NCI-H1694 treated with DMSO at 0.1 percent for 48 hours (cell line): ENCODE data around the gene KLF16.
A peak's percentile ranks its signal among the peaks of the same experiment; 100 is the strongest.

Experiments used
- DNase-seq: peaks from one replicate; lab custom pipeline; 2025; lab: John Stamatoyannopoulos, UW

Gene KLF16

DNA sequence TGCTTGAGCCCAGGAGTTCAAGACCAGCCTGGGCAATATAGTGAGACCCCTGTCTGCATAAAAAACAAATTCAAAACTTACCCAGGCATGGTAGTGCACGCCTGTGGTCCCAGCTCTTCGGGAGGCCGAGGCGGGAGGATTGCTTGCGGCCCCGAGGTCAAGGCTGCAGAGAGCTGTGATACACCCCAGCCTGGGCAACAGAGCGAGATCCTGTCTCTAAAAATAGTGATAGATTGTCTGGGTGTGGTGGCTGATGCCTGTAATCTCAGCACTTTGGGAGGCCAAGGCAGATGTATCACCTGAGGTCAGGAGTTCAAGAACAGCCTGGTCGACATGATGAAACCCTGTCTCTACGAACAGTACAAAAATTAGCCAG lies 4.0 kb upstream of the KLF16 start:
- DNase-seq: no peak

DNA sequence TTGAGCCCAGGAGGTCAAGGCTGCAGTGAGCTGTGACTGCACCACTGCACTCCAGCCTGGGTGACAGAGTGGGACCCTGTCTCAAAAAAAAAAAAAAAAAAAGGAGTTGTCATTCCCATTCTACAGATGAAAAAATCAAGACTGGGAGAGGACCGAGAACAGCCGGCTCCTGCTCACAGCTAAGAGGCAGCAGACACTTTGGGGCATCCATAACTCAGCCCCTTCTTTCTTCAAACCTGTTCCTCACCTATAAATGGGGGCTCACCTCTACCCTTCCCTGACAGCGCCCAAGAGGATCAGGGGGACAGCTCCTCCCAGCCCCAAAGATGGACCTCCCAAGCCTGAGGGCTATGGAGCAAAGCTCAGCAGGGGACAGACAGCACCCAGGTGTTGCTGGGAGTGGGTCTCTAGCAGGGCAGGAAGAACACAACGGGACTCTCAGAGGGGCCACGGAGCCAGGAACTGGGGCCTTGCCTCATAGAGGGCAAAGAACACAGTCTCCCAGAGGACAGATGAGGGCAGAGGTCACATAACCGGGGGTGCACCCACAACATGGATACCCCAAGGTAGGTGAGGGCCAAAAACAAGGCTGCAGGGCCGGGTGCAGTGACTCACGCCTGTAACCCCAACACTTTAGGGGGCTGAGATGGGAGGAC lies 3.4 kb upstream of the KLF16 start:
- no peak for DNase-seq

DNA sequence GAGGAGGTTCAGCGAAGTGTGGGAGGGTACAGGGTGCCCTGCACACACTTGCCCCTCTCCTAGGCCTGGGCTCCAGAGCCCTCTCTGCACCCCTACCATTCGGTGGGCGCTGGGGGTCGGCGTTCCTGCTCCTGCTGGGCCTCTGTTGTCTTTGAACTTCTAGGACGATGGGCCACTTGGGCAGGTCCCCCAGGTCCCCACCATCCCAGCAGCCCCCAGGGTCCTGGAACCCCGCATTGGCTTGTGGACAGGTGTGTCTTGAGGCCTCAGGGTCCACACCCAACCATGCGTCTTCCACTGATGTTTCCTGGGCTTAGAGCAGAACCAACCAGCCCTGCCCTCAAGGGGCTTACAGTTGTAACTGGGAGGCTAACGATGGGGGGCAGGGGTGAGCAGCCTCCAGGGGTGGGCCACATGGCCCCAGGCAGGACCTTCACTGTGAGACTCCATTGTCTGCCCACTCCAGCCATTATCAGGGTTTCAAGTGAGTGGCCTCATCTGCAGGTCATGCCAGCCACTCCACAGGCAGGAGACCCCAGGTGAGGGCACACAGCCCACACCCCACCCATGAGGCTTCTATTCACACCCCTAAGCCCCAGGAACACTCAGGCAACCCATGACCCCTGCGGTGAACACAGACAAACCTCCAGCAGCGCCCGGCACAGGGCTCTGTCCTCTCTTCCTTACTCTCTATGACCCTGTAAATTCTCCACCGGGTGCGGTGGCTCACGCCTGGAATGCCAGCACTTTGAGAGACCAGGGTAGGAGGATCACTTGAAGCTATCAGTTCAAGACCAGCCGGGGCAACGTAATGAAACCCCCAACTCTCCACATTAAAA lies 2.0 kb upstream of the KLF16 start:
- no peak for DNase-seq

DNA sequence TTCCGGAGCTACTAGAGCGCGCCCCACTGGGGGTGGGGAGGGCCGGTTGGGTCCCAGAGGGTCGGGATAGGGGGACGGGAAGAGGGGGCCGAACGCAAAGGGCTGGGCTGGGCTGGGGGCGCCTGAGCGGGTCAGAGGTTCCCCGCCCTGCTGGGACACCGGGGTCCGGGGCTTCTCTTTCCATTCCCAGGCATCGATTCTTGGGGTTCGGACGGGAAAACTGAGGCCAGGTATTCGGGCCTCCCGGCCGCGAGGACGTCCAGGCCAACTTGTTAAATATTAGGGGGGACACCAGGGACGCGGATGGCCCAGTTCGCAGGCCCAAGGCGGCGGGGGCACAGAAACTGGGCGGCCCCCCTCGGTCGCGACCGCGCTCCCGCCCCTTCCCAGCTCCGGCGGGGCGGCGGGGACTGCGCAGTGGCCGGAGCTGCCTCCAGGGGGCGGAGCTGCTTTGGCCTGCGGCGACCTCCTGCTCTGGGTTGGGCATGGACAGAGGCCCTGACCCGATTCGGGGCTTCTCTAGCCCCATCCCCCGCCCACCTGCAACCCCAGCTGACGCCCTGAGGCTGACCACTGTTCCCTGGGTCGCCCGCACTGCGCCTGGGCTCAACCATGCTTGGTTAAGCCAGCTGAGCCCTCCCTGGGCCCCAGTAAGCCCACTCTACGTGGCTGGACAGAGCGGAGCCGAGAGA lies 1.2 kb upstream of the KLF16 start:
- DNase-seq: no peak

DNA sequence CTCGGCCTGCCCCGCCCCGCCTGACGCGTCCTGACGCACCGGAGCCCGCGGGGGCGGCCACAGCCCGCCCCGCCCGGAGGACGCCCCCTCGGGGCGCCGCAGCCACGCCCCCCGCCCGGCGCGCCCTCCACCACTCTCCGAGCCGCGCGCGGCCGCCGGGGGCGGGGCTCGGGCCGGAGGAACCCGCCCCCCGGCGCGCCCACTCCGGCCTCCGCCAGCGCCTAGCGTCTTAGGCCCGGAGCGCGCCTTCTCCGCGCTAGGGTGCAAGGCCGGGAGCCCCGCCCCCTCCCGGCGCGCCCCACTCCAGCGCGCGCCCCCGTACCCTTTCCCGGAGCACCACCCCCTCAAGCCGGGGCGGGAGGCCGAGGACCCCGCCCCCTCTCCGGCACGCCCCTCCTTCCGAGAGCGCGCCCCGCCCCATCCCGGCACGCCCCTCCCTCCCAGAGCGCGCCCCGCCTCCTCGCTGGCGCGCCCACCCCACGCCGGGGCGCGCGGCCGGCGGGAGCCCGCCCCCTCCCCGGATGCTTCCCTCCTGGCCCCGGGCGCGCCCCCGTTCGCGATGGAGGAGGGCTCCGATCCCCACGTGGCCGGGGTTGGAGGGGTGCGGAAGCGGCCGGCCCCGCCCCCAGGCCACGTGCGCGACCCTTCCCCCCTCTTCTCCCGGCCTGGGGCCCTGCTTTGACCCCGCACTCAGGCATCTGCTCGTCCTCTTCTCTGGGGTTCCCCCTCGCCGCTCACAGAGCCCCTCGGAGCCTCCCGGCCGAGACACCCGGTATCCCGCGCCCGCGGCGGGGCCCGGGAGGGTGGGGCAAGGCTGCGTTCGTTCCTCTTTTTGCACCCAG lies 480 bp upstream of the KLF16 start:
- DNase-seq: peak; percentile 71

DNA sequence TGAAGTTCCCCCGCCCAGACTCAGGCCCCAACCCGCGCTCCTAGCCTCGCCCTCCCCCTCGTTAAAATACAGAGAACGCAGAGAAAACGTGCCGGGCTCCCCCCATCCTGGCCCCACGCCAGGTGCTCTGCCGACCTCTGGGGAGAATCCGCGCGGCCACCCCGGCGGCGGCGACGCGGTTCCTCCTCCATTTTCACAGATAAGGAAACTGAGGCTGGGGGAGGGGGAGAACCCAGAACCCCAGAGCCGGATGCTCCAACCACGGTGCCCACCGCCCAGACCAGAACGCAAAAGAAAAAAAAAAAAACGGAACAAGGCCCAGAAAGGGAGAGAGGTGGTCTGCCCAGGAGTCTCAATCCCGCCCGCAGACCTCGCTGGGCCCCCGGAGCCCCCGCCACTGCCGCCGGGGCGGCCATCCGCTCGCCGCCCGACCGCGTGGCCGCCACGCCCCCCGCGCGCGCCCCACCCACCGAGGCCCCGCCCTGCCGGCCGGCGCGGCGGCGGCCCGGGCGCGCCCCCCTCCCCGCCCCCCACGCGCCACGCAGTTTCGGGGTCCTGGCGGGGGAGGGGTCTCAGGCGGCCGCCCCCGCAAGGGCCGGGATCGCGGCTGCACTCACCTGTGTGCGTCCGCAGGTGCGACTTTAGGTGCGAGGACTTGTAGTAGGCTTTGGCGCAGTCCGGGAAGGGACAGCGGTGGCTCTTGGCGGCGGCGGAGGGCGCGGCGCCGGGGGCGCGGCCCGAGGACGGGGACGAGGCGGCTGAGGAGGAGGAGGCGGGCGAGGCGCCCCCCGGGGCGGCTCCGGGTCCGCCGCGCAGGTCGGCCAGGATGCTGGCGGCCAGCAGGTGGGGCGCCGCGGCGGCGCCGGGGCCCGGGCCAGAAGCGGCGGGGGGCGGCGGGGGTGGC lies 703 bp downstream of the KLF16 start:
- no peak for DNase-seq

DNA sequence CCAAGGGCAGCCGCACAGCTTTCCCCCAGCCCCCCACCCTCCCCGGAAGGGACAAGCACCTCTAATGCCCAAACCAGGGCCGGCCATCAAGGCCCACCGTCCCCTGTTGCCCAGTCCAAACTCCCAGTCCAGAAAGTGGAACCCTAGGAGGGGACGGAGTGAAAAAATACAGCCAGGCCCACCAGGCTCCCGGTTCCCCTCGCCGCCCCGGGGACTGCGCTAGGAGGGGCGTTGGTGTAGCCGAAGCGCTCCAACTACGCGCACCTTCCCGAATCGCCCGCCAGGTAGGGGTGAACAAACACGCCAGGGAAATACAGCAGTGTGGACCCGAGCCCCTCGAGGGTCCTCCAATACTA lies 1.3 kb downstream of the KLF16 start:
- no peak for DNase-seq

DNA sequence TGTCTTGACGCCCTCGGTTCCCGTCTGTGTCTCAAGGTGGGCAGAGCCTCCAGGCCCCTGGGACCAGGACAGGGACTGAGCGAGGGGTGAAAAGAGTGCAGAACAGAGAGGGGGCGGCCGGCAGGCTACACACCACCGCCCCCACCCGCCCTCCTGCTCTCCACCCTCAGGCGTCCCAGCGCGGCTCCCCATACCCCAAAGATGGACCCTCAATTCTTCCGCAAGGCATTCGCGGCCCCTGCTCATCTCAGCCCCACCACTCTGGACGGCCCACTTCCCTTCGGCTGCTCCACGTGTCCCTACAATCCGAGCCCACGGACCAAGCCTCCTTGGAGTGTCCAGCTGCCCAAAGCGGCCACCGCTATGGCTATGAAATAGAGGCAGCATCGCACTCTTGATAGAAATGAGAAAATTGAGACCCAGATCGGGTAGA lies 1.8 kb downstream of the KLF16 start:
- no peak for DNase-seq

DNA sequence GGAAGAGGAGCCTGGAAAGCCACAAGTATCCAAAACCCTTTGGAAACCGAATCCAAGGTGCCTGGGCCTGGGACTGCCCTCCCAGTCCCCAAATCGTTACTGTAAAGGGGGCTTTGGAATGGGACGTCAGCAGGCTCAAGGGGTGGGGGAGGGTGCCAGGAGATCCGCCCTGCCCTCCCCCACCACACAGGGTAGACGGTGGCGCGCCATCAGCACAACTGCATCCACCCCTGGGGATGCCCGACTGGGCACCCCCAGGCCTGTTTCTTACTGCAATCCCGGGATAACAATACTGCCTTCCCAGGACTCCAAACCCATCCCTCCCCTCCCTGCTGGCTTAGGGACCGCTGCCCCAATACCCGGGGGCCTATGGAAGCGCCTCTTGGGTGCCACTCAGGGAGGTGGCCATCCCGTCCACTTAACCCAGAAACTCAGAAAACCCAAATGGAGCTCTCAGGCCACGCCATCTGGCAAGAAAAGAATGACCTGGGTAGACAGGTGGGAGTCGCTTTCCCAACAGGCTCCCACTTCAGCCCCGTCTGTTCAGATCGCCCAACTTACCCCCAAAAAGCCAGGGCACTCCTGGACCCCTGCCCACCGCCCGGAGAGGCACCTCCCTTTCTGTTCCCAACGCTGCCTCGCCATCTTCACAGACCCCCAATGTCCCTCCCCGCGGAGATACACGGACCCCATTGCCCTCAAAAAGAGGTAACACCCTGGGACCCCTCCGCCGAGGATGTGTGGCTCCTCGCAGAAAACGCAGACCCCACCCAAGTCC lies 2.4 kb downstream of the KLF16 start:
- no peak for DNase-seq

DNA sequence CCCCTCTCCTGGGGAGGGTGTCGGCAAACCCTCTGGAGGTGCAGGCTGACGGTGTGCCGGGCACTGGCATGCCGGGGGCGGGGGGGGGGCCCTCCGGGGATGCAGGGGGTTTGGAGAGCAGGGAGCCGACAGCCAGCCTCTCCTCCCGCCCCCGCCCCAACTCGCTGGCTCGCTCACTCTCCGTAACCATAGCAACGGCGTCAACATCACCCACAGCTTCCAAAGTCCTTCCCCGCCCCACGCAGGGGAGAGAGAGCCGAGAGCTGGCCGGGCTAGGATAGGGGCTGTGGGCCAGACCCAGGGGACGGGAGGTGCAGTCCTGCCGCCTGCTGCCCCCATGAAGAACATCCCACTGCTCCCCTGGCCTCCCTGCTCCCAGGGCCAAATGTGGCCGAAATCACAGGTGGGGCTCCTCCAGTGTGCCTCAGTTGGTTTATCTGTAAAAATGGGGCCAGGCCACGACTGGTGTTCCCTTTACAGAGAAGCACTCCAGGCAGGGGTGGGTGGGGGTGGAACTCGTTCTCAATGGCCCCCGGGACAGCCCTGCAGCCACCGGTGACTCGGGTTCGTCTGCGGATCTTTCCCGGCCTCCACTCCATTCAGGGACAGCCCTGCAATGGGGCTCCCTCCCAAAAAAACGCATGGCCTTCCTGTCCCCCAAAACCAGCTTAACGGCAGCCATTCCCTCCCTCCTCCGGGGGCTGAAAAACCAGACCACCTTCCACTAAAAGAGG lies 3.2 kb downstream of the KLF16 start:
- no peak for DNase-seq

DNA sequence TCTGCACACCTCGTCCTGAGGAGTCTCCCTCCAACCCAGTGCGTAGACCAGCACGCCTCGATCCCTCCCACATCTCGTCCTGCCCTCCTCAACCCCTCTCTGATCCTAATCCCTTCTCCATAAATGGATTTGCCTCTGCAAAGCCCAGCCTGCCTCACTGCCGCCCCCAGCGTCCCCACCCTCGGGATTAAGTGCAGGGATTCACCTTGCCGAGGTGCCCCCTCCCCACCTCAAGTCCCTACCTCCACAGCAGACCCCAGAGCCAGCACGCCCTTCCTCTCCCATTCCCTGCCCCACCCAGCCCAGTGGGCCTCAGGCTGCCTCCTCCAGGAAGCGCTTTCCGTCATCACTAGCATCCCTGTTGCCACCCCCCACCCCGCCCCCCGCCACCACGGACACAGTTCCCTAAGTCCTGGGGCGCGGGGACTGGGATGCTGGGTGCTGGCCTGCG lies 4.0 kb downstream of the KLF16 start:
- no peak for DNase-seq

DNA sequence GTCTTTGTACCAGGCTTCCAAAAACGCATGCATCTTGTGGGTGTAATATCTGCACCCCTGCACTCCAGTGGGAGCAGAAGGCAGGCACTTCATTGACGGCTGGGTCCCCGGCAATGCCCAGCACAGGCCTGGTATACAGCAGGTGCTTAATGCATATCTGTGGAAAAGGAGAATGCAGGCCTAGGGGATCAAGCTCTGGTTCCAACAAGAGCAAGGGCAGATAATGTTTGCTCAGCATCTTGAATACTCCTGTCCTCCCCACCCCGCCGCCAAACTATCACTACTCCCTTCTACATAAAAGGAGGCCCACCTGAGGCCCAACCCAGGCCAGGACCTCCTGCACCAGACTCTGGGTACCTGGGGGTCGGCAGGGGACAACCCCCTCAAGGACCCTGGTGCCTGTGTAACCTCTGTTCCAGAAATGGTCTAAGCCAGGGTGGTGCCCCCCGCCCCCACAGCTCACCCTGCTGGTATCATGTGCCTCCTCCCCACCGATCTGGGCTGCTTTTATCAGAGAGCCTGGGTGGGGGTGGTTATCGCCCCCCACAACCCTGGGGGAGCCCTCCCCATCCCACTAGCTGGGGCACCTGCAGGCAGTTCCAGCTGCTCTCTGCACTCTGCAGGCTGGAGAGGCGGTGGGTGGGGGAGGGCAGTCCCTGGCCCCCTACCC lies 4.8 kb downstream of the KLF16 start:
- DNase-seq: no peak

DNA sequence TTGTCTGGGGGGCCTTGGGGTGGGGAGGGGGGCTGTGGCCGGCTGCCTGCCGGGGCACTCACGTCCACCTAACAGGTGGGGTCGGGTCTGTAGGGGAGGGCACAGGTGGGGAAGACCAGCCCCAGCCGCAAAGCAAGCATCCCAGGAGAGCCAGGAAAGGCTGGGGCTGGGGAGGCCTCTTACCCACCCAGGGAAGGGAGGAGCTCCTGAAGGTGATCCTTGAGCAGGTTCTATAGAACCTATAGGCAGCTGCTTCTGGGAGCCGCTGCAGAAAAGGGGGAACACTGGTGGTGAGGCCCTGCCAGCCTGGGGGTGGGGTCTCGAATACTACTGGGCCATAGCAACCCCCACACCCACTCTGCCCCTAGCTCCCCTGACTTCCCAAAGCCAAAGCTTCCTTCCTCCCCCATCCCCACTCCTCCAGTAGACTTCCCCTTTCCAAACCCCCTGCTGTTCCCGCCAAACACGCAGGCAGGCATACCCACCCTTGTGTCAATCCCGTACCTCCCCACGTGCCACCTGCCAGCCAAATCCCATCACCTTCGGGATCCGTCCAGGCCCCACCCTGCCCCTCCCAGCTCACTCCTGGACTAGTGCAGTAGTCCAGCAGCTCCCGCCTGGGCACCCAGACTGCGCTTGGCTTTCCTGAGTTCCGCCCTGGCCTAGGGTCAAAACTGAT lies 5.6 kb downstream of the KLF16 start:
- DNase-seq: no peak

DNA sequence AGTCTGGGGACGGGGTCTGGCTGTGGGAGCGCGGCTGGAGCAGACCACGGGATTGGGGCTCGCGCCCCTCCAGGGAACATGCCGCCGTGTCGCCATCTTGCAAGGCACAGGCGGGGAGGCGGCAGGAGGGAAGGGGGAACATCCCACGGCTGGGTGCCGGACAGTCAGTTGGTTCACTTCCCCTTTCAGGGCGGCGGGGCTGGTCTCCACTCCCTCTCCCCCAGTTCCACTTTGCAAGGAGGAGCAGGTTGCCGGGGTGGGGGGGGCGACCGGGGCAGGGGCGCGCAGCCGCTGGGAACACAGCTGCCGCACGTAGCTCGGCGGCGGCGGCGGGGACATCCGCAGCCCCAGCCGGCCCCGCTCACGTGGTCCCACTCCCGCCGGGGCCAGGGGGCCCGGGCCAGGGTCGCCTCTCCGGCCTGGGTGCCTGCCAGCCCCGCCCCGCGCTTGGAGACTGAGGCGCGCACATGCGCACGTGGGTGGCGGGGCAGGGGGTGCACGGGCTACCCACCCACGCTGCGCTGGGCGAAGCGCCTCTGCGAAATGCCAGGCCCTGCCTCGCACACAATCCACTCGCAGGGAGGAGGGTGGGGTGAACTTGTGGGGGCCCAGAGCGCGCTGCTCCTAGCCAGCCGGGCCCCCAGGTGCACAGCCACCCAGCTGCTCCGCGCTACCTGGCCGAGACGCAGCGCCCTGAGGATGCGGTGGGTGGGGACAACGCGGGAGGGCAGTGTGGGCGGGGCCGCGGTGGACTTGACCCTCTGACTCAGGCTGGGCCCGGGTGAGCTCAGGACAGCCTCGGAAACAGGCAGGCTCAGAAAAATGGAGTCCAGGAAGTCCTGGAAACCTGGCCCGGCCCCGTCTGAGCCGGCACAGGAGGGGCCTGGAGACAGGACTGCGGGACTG lies 6.4 kb downstream of the KLF16 start:
- no peak for DNase-seq

DNA sequence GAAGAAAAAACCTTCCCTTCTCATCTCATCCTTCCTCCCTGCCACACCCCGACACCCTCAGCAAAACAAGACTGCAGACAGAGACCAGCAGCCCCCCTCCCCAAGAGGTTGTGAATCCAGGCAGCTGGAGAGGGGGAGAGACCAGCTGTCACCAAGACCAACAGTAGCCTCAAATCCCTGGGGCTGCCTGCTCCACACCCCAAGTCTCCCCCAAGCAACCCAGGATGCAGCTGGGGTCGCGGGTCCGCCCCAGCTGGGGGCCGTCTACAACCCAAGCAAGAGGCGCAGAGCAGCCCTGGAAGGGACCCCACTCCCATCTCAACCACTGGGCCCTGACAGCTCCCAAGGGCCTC lies 7.1 kb downstream of the KLF16 start:
- no peak for DNase-seq

DNA sequence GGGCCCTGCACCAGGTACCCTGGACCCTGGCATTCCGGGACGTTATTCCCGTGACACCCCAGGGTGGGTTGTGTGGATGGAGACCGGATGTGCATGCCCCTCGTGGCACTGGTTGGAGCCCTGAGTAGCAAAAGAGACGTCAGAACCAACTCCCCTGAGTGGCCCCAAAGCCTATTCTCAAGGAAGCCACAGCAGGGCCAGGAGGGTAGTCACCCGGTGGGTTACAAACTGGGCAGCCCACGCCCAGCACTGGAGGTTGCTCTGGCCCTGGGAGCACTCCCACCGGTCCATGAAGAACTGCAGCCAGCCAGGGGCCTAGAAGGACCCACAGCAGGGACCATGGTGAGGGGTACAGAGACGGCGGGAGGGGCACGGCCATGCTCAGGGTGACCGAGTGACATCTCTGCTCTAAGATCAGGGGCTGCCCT lies 7.5 kb downstream of the KLF16 start:
- no peak for DNase-seq

DNA sequence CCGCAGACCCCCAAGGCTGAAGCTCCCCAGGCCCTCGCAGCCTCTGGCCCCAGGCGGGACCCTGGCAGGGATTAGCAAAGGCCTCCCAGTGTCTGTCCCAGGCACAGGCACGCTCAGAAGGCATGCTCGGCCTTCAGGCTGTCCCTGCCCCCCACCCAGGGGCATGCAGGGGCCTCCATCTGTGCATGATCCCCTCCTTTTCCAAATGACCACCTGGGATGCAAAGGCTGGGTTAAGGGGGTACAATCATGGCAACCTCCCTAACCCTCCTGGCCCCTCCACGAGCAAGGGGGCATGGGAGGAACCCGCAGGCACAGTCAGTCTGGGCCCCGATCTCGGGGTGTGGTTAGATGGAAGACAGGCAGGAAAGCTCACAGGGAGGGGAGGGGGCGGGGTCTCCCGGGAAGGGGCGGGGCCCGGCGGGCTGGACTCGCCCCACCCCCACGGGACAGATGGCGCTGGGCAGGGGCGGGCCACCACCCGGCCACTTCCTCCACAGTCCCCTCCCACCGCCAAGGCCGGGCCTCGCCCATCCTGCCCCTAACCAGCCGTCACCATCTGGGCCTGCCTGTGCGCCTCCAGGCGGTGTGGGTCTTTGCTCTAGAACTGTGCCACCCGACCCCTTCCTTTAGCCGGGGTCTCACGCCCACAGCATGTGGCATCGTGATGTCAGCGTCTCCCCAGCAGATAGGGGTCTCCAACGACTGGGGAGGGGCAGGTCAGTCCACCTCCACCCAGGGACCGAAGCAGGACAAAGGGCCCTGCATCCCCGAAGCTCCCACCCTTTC lies 8.1 kb downstream of the KLF16 start:
- peak; percentile 80 for DNase-seq
